Measurements from ENCODE around the gene PEAK3.

The PEAK3 gene, protein sequence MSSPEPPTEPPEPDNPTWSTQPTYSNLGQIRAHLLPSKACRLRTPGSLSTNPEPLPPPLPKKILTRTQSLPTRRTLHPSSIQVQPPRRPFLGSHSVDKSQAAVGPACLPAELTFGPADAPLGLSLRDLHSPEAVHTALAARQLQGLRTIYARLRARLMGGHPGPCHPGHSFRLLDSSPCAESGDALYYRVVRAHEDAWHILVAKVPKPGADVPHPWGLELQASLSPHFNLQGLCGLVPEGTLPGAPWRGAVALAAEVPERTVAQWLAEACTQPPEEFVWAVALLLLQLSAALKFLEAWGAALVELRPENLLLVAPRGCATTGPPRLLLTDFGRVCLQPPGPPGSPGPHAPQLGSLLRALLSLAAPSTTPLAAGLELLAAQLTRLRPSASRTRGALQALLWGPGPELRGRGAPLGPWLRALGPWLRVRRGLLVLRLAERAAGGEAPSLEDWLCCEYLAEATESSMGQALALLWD

DNA sequence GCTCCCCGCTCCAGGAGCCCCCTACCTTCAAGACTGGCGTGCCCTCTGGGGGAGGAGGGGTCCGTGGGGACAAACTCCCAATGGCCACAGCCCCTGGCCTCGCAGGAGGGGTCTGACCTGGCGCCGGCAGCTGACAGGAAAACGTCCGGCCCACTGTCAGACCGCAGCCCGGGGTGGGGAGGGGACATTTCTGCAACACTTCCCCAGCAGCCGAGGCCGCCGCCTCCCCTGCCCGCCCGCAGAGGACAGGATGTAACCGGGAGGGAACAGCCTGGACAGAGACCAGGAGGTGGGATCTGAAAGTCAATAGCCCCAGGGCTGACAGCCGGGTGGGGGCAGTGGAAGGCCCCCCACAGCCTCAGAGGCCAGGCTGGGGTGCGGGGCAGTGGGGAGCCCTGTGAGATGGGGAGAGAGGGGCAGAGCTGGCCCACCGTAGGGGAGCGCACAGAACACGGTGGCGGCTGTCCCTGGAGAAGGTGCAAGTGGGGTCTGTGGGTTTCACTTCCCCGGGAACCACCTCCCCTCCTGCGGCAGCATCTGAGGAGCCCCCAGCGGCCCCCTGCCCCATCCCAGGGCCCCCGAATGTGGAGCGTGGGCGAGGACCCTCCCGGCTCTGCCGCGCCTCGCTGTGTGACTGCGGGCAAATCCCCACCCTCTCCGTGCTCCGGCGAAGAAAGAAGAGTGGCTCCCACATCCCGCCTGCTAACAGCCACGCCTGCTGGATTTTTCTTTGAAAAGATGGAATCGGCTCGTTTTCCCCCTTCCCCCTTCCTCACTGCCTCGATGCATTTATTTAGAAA, at the start of gene PEAK3:
TSS of gene PEAK3 (minus strand) at position 114 of the 800 bp plus-strand sequence. CDS start 1,244 bp downstream, outside the sequence.
- DNase-seq, result no peak

DNA sequence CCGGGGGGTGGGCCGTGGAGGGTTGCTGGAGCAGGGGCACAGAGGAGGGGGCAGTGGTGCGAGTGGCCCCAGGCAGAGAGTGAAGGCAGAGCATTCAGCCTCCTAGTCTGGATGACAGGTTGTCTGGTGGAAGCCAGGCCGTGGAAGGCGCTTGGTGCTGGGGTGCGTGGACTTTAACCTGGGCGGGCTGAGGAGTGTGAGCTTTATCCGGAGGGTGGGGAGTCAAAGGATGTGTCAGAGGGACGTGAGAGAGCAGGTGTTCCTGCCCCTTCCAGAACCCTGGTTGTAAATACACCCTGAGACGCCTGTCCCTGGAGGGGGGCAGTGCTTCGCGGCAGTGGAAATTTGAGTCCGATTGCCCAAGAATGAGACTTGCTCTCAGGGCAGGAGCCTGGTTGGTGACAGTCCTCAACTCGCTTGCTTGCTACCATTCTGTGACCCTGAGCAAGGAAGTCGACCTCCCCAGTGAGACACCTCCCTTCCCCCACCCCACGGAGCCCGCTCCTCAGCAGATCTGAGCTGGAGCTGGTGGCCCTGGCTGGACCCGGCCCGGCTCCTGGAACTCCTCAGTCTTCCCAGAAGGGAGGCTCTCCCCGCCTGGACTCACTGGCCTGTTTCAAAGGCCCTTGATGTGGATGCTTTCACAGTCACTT, 48.8 kb upstream of the PEAK3 start:
- no peak for DNase-seq

DNA sequence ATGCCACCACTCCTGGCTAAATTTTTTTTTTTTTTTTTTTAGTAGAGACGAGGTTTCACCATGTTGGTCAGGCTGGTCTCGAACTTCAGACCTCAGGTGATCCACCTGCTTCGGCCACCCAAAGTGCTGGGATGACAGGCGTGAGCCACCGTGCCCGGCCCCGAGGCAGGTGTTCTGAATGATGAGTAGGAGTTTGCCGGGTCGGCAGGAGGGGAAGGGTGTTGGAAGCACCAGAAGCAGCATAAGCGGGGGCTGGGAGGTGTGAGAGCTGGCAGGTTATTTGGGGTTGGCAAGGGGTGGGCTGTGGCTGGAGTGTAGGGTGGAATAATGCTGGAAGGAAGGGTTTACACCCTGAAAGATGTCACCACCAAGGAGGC, 48.3 kb upstream of the PEAK3 start:
- no peak for DNase-seq

DNA sequence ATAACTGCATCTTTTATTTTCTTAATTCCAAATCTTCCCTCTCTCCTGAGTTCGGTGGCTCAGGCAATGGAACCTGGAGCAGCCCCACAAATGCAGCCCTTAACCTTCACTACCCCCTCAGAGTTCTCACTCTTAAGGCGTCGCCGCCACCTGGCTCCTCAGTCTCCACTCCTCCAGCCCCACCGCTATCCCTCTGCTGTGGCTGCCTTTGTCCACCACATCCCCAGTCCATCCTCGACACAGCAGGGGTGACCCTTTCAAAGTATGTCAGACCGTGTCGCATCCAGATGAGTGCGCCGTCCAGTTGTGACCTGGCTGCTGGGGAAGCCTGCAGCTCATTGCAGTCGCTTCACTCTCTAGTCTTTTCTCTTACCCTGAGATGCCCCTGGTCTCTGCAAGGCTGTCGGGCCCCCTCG, 47.5 kb upstream of the PEAK3 start:
- DNase-seq, result no peak

DNA sequence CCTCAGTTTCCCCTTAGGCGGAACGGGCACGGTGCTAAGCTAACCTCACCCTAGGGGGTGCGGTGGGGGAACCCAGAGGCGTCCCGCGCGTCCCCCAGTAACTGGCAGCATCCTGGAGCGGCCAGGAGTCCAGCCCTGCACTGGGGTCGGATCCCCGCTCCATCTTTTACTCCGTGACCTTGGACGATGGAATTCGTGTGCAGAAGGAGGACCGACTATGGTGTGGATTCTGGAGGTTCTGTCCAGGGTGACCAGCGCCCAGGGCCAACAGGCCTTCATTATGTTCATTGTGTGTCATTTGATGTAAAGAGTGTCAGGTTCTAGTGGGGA, 47.1 kb upstream of the PEAK3 start:
- no peak for DNase-seq

DNA sequence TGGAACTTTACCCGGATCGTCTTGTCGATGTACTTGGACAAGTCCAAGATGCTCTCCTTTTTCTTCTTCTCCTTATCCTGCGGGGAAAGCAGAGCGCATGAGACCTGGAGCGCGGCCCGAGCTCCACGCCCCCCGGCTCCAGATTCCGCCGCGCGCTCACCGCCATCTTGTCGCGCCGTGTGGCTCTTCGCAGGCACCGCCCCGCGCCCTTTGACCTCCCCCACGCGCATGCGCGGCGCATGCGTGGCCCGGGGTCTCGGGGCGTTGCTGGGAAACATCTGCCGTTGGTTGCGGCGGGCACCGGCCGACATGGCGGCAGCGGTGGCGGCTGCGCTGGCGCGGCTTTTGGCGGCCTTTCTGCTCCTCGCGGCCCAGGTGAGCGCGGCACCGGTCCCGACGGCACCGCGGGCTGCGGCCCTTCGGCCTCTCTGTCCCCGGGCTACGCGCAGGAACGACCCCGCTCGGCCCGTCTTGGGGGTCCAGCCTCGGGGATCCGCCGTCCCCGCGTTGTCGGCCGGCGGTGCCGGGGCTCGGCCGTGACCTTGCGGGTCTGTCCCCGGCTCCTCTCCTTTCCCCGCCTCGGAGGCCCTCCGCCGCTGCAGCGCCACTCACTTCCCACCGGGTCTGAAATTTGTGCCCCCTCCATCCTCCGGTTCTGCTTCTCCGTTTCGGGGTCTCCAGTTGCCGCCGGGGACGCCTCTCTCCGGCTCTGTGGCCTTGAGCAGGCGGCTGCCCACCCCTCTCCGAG, 46.6 kb upstream of the PEAK3 start, which contains the start of the genes LSM7 and SPPL2B:
TSS of gene LSM7 (minus strand) at position 186 of the 748 bp plus-strand sequence. CDS start at position 166, 20 bp downstream.
TSS of gene SPPL2B (plus strand) at position 284 of the 748 bp plus-strand sequence. CDS start at position 310, 26 bp downstream.
- peak; percentile 85 for DNase-seq

DNA sequence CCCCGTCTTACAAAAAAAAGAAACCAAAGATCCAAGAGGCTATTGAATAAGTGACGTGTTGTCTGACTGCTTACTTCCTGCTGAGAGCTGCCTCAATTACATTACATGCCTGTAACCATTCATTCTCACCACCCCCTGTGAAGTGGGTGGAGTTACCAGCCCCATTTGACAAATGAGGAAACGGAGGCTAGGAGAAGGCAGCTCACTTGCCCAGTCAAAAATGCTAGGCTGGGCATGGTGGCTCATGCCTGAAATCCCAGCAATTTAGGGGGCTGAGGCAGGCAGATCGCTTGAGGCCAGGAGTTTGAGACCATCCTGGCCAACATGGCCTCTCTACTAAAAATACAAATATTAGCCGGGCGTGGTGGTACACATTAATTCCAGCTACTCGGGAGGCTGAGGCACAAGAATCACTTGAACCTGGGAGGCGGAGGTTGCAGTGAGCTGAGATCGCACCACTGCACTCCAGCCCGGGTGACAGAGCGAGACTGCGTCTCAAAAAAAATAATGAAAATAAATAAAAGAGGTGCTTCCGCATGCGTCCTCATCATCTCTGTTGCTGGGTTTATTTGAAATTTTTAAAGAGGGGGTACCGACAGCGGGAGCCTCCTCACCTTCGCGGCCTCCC, 45.9 kb upstream of the PEAK3 start:
- DNase-seq, result peak; percentile 64

DNA sequence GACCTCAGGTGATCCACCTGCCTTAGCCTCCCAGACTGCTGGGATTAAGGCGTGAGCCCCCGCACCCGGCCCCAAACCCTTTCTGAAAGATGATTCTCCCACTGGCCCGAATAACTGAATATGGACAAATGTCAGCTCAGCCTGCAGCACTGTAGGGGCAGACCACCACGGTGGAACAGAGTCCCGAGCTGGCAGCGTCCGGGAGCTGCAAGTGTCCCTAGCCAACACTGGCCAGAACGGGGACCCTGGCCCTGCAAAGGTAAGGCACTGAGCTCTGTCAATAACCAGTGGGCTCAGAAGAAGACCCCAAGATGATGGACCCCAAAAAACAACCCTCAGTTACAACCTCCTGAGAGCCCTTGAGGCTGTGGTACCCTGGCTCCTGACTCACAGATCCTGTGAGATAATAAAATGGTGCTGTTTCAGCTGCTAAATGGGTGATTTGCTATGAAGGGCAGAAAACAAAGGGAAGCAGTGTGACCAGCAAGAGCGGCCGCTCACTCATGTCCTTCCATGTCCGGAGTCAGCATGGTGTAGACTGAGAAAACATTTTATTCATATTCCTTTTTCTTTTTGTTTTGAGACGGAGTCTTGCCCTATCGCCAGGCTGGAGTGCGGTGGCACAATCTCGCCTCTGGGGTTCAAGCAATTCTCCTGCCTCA, 44.9 kb upstream of the PEAK3 start:
- no peak for DNase-seq

DNA sequence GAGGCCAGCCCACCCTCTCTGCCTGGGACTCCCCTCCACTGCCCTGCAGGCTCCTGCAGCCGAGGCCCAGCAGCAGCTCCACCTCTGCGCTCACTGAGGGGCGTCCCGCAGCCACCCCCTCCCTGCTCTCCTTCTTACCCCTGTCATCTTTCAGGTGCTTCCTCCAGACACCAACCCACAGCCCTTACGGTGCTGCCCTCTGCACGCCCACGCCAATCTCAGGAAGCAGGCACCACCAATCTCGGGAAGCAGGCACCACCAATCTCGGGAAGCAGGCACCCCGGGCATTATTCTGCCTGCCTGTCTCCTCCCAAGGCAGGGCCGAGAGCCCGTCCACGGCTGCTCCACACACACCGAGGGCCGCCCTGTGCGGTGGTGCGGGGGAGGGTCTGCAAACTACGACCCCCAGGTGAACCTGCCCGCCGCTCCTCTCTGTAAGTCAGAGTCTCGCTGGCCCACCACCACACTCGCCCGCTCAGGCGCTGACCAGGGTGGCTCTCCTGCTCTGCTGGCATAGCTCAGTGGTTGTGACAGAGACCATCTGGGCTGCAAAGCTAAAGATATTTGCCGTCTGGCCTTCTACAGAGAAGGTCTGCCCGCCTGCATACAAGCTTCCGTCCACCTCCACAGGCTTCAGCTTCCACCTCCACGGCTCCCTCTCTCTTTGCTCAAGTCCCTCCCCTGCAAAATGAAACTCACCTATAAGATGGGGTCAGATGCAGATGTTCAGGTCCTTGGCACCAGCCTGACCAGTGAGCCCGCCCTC, 43.5 kb upstream of the PEAK3 start:
- DNase-seq, result no peak

DNA sequence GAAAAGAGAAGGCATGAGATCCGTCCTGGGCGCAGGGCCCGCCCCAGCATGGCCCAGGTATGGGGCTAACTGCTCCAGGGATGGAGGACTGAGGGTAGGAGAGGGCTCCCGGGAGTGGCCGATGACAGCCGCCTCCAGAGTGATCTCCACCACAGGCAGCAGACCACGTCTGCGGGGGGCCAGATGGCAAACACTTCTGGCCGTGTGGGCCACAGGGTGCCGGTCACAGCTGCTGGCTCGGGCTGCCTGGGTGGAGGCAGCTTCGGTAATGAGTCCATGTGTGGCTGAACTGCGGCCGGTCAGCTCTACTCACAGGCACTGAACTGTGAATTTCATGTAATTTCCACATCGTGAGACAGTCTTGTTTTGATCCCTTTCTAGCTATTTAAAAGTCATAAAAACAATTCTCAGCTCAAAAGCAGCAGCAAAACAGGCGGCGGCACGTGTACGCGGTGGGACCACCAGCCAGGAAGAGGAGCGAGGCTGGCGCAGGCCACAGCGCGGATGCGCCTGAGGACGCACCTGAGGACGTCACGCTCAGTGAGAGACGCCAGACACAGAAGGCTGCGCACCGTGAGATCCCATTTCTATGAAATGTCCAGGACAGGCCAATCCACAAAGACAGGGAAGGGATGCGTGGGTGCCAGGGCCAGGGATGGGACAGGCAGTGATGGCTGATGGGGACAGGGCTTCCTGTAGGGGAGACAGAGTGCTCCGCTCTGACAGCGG, 42.4 kb upstream of the PEAK3 start:
- DNase-seq, result no peak

DNA sequence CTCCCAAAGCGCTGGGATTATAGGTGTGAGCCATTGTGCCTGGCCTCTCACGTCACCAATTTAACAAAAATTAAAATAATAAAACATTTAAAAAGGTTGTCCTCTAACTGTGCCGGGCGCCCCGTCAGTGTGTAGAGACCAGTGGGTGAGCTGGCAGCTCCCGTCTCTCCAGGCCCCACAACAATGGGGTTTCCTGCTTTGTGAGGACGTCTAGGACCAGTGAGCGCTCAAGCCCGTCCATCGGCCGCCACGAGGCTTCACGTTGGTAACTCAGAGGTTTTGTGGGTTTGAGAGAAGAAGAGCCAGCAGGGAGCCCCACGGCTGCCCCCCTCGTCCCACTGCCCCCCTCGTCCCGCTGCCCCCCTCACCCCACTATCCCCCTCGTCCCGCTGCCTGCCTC, 41.7 kb upstream of the PEAK3 start:
- DNase-seq, result no peak

DNA sequence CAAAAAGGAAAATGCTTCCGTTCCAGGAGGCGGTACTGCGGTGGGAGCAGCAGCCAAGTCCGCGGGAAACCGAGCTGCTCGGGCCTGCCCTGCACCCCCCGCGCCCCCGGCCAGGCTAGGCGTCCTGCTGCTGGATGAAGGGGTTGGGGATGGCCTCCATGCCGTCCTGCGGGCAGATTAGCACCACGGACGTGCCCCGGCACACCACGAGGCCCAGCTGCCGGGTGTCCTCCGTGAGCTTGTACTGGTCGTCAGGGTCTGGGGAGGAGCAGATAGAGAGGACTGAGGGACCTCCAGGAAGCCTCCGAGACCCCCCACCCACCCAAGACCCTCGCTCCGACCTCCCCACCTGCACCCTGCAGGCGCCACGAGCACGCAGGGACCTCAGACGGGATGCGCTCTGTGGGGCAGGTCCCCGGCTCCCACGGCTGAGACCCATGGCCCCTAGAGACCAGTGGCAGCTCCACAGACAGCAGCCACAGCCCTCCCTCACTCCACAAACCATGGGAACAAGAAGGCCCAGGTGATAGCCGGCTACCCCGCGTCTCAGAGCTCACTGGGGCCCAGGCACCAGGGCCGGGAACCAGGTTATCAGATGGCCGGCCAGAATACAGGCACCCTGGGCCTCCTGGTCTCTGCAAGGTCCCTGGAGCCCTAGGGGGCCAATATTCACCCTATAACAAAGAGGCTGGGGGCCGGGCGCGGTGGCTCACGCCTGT, 39.7 kb upstream of the PEAK3 start:
- no peak for DNase-seq

DNA sequence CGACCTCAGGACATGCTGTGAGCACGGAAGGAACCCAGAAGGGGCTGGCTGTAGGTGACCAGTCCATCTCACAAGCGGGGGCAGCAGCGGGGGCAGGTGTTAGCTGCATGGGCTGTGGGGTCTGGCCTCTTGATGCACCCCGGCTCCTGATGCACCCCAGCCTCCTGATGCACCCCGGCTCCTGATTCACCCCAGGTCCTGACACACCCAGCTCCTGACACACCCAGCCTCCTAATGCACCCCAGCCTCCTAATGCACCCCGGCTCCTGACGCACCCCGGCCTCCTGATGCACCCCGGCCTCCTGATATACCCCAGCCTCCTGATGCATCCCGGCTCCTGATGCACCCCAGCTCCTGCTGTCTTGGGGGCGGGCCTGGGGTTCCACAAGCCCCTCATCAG, 39.0 kb upstream of the PEAK3 start:
- no peak for DNase-seq

DNA sequence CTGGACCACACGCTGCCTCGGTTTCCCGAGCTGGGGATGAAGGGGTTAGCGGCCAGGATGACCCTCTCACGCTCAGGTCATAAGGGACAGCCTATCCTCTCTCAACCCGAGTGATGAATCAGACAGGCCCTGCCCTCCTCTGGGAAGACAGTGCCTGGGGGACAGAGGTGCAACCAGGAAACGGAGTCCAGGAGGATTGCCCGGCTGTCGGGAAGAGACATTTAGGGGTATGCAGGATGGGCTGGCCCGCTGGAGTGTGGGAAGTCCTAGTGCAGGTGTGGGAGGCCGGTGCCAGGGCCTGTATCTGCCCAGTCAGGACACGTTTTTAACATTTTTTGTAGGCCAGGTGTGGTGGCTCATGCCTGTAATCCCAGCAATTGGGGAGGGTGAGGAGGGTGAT, 38.1 kb upstream of the PEAK3 start:
- DNase-seq, result no peak

DNA sequence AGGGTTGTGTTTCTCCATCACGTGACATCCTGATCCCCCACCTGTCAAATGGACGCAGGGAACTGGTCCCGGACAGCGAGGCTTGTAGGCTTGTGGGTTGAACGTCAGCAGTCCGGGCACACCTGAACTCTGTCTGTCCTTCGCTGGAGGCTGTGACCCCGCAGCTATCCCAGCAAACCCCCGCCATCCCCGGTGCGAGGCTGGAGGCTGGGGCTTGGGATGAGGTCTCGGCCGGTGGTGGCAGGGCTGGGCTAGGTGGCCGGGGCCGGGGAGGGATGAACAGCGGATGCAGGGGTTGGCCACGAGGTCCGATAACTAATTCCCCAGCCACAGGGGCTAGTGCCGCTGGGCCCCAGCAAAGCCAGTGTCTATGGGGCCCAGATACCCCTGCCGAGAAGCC, 37.6 kb upstream of the PEAK3 start:
- DNase-seq, result no peak

DNA sequence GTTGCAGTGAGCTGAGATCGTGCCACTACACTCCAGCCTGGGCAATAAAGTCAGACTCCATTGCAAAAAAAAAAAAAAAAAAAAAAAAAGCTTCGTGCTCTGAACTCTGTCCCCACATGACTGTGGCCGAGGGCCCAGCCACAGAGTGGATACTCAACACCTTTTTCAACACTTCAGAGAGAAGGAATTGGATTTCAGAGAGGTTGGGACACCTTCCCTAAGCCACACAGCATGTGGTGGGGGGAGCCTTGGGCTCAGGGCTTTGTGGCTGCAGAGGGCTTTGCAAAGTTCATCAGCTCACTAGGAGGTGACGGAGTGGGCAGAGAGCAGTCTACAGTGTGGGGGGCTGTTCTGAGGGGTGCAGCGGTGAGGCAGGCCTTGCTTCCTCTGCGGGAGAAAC, 36.9 kb upstream of the PEAK3 start:
- DNase-seq, result no peak

DNA sequence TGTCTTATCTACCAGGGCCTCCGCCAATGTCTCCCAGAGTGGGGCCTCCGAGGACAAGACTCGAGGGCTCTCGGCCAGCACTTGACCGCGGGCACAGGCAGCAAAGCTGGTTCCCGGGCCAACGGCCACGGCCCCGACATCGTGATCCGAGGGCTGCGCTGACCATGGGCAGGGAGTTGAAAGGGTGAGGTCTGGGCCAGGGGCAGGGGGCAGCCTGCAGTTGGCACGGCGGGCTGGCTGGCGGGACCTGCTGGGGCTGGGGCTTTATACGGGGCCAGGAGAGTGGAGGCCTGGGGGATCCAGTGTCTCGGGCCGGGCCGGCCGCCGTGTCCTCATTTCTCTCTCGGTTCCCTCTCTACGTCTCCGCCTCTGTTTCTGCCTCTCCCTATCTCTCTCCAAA, 35.8 kb upstream of the PEAK3 start:
- no peak for DNase-seq

DNA sequence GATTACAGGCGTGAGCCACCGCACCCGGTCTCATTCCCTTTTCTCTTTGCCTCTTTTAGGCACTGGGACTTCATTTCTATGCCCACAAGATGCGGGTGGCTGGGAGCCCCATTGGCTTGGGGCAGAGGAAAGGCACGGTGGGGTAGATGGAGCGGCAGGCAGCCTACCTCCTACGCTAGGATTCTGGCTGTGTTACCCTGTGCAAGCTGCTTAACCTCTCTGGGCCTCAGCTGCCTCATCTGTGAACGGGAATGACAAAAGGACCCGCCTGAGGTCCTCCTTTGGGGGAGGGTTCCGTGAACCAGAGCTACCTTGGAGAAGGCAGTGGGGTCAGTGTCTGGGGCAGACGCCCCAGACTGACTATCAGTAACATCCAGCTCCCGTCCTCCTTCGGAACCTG, 35.3 kb upstream of the PEAK3 start:
- no peak for DNase-seq

DNA sequence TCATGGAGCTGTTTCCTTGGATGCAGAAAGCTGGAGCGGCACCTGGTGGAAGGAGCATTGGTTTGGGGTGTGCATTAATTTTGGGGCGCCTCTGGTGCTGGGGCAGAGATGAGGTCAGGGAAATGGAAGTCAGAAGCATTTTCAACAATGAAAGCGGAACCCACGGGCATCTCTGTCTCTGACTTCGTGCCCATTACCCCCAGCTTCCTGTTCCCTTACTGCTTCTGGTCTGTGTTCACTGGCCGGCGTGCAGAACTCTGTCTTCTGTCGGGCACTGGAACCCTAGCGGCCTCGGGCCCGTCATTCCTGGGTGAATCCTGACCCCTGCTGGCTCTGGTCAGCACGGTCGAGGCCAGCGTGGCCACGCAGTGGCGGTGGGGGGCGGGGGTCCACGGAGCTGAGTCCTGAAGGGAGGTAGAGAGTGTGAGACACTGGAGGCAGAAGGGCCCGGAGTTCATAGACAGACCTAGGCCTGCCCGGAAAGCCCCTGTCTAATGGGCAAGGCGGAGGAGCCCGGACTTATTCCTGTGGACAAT, 33.9 kb upstream of the PEAK3 start:
- no peak for DNase-seq
